Activated T-helper 9 cell treated with anti-CD3 and anti-CD28 coated beads, Interleukin-2, amount 50 U/mL, for 16 hours (primary cell): Measurements from ENCODE around the gene CDH18.
"Not testable (repeated sequence)": the region's sequence is repeated elsewhere in the genome, so short reads cannot be mapped to it uniquely, and the experiment has no call there.

Source experiments
- DNase-seq: peaks from one replicate; pipeline ENCODE4 v3.0.0-alpha.2; 2020; ENCODE audit warnings: low read depth

CDH18 gene

DNA sequence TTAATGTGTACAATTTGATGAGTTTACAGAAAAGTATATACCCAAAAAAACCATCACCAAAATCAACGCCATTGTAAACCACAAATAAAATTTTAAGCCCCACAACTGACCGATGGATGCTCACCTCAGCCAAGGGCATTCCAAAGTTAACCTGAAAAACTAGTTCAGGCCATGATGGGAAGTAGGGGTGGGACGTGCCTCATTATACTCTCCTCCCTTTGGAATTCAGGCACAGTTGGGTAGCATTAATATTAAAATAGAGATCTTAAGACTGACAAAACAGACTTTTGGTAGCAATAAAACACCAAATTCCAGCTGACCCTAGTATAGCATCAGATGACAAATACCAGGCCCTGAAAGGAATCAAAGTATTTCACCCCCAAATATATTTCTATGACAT, 129.0 kb downstream of the CDH18 start:
- DNase-seq: no peak

DNA sequence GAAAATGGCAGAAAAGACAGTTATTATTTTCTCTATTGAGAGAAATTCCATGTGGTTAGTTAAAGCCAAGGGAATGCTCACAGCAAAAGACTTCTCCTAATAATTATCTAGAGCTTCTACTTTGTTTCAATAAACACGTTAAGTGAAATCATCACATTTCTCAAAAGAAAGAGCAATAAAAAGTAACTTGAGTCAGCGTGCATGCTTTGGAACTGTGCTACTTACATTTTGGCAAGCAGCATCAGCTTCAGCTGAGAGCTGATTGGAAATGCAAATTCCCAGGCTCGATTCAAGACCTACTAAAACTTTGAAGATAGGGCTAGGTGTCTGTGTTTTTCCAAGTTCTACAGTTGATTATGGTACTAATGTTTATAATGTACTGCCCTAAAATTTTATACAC, 132.1 kb downstream of the CDH18 start:
- no peak for DNase-seq

DNA sequence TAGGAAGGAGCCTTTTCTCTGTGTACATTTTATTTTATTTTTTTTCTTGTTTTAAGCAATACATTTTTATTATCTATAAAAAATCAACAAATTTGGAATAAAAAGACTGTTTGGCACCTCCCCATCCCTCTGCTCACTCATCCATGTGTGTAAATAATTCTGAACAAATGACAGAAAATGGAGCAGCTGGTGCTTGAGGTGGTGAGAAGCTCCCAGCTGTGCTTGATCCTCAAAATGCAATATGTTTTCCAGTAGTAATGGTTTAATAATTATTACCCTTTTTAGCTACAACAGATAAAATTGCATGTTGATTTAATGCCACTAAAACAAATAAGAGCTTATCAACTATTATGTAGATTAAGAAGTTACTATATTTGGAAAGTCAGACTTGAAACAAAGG, 132.5 kb downstream of the CDH18 start:
- no peak for DNase-seq

DNA sequence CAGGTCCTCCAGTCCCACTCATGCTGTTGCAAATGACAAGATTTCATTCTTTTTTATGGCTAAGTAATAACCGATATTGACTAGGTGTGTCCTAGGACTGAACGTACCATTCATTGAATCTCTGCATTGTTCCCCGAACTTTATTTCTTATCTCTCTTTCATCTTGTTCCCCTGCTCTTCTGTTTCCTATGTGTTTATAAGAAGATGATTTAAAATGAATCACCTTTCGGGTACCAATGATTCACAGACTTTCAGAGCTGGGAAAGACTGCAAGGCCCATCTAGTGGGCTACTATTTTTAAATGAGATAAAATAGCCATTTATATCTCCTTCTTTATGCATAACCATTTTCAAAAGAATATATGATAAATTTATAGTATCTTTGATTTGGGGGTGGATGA, 133.0 kb downstream of the CDH18 start:
- DNase-seq: no peak

DNA sequence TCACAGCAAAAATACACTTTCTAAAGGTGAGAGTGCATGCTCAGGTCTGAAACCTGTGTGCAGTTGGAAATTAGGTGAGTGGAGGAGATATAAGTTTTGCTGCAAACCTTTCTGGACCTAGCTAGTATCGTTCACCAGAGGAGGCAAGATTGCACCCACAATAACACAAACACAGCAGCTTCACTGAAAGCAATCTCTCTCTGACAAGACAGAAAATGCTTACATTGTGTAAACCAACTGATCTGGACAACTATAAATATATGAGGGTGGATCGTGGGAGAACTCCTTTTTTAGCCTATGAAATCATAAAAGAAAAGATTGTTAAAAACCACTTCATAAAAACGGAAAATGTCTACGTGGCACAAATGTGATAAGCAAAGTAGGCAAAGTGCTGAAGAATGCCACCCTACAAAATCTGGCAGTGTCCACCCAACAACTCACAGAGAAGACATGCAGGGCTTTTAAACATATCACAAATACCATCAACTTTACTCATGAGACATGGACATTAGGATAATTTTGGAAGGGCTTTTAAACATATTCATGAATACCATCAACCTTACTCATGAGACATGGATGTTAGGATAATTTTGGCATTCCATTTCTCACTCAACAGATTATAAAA, 134.3 kb downstream of the CDH18 start:
- DNase-seq: no peak

DNA sequence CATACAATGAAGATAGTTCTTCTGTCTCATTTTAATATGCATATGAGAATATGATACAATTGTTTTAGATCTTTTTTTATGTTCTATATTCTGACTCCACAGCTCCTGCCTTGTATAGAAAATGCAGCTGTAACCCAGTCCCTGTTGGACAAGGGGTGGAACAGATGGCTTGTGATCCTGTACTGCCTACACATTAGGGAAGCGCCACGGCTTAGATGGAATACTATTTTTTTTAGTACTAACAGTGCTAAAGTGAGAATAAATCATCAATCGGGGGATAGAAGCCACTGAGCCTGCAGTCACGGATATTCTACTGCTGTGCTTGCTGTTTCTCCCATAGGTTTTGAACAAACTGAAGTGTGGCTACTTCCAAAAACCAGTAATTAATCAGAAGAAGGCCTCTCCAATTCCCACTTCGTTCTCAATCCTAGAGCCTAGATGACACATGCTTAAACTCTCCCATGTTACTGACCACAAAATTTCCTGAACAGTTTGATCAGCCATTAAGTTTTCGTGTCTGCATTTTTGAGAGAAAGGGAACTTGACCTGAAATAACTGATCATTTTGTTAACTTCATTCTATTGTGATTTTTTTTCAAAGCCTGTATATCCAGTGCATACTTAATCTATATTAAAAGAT, 150.3 kb downstream of the CDH18 start:
- no peak for DNase-seq

DNA sequence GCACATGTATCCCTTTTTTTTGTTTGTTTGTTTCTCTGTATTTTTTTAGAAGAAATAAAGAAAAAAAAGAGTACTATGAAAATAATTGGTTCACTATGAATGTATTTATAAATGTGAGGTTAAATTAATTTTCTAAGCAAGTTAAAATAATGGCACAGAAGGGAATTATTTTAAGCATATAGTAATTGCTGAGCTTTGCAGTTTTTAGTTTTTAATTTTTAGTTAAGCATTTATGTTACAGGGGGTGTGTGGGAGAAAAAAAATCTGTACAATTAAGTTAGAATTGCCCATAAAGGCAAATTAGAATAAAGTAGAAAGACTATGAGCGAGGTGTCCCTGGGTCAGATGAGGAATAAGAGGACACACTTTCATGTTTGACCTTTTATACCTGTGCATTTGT, 152.6 kb downstream of the CDH18 start:
- DNase-seq: no peak

DNA sequence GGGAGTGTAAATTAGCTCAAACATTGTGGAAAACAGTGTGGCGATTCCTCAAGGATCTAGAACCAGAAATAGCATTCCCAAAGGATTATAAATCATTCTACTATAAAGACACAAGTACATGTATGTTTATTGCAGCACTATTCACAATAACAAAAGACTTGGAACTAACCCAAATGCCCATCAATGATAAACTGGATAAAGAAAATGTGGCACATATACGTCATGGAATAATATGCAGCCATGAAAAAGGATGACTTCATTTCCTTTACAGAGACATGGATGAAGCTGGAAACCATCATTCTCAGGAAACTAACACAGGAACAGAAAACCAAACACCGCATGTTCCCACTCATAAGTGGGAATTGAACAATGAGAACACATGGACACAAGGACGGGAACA, 175.3 kb downstream of the CDH18 start:
- DNase-seq: not testable (repeated sequence)

DNA sequence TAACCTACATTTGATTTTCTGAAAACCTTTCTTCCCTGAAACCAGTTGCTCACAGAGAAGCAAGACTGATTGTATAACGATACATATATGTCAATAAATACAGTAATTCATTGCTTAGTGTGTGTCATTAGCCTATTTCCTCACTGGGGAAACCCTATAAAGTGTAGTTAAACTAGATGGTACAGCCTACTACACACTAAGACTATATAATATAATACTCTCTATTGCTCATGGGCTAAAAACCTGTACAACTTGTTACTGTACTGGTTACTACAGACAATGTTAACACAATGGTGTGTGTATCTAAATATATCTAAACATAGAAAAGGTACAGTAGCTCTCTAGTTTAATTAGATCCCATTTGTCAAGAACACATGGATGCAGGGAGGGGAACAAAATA, 181.2 kb downstream of the CDH18 start:
- DNase-seq: no peak

DNA sequence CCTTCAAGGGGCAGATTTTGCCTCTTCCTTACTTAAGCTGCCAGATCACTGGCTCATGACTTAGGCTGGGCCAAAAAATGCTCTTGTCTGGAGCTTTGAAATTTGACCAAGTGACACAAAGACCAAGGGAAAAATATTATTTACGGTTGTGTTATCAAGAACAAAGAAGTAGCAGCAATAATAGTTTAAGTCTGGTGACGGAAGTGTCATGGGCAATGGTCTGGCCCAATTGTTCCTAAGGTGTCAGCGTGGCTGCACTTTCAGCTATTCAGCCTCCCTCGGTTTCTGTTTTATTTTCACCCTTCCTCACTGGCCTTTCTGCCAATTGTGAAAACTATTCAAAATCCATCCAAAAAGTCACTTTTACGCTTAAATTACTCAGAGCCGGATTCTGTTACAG, 185.3 kb downstream of the CDH18 start:
- no peak for DNase-seq

DNA sequence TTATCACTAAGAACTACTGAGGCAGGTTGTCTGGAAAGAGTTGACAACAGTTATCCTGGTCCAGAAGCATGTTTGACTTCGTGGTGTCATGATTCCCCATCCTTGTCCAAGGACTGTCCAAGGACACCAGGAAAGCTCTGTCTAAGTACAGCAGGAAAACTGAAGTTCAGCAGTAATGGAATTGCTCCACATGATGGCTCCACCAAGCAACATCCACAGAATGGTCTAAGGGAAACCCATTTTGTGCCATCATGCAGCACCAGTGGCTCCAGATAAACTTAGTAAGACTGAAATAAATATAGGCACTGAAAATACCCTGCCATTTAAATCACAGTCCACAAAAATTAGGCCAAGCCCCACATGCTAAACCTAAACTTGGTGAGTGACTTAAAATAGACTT, 192.8 kb downstream of the CDH18 start:
- DNase-seq: no peak

DNA sequence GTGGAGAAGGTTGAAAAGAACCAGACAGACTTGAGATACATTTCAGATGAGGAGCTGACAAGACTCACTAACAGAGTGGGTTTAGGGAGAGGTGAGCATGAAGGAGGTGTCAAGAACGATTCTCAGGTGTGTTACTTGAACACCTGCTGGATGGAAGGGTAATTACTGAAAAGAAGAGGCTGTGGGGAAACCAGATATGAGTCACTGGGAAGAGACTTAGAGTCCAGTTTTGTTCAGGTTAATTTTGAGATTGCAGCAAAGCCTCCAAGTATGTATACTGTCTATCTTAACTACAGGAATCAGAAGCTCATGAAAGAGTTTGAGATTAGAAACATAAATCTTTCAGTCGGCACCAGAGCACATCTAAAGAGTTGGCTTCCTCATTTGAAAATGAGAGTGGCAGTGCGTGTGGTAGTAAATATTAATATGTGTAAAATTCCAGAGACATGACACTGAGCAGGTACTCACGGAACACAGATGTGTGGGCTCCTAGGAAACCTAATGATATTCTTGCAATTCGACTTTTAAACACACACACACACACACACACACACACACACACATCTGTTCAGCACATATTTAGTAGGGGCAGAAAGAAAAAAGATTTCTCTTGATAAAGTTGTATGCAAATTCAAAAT, 197.1 kb downstream of the CDH18 start:
- no peak for DNase-seq

DNA sequence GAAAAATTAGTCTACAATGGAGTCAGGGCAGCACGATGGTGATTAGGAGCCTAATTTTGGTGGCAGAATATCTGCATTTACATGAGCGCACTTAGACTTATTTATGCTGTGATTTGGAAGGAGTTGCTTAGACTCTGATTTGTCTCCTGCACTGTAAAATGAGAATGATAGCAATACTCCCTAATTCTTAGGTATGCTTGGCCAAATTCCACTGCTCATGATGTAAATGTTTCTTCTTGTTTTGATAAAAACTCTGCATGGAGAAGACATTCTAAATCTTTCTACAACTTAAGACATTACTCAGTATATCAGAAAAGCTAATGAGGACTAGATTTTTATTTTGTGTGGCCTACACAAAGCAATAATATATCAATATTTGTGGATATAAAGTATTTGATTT, 205.4 kb downstream of the CDH18 start:
- DNase-seq: no peak

DNA sequence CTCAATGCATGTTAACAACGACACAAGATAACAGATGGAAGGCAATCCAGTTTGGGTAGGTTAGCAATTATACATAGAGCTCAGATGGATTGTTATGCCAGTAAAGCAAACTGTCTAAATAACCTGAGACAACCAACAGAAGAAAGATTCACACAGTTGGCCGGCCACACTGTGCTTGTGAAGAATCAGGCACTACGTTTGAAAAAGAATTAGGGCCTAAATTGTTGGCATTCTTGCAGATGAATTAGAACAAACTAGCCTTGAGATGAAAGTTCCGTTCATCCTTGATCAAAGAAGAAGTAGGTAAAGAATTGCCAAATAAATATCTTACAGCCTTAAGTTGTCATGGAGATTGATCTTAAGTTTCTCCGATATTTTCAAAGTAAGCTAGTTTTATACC, 210.6 kb downstream of the CDH18 start:
- DNase-seq: no peak

DNA sequence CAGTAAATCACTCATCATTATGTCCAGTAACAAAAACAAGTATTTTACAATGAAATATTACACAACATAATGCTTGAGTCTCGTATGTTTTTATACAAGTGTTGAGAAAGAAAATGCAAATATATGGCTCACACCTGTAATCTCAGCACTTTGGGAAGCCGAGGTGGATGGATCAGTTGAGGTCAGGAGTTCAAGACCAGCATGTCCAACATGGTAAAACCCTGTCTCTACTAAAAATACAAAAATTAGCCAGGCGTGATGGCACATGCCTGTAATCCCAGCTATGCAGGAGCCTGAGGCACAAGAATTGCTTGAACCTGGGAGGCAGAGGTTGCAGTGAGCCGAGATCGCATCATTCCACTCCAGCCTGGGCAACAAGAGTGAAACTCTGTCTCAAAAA, 211.1 kb downstream of the CDH18 start:
- not testable (repeated sequence) for DNase-seq

DNA sequence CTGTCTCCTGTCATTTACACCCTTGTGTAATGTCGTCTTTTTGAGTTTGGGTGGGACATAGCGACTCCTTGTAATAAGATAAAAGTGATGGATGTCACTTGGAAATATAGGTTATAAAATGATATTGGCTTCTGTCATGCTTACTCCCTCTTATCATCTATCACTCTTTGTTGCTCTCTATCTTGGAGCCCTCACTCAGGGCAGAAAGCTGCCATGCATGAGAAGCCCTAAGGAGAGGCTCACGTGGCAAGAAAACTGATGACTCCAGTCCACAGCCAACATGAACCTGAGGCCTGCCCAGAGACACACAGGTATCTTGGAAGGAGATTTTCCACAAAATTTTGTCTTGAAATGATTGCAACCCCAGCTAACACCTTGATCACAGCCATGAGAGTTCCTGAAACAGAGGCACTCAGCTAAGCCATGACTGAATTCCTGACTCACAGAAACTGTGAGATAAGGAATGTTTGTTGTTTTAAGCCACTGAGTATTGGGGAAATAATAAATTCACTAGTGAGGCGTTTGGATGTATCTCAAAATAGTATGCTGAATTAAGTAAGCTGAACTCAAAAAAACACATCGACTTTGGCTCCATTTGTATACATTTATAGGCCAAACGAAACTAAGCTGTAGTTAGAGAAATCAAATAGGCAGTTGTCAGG, 216.7 kb downstream of the CDH18 start:
- DNase-seq: no peak

DNA sequence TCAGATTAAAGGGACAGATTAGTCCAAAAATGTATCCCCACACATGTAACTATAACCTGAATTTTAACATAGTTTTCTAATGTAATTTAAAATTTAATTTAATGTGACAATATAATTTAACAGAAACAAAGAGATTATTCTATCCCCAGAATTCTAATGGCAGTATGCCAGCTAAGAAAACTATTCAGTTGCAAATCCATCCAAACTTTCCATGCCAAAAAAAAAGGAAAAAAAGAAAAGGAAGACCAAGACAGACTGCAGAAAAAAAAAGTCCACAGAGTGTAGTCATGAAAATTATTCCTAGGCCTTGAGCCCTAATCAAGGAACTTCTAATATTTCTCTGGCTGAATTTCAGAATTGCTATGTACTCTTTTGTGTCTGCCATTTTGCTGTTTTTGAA, 217.6 kb downstream of the CDH18 start:
- no peak for DNase-seq

DNA sequence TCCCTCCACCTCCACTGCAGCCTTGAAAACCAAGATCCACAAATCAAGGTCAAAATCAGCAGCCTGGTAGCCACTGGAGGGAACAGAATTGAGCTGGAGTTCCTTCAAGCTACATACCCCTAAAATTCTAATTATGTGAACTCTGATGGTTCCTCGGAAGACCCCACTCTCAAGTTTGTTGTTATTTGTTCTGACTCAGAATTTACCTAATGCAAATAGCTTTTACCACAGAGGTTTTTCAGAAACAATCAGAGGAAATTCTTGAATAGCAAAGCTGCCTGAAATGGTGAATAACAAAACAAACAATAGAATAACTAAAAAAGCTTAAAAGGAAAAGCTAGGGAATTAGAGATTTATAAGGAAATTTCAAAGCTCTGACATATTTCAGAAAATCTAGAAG, 220.0 kb downstream of the CDH18 start:
- DNase-seq: no peak

DNA sequence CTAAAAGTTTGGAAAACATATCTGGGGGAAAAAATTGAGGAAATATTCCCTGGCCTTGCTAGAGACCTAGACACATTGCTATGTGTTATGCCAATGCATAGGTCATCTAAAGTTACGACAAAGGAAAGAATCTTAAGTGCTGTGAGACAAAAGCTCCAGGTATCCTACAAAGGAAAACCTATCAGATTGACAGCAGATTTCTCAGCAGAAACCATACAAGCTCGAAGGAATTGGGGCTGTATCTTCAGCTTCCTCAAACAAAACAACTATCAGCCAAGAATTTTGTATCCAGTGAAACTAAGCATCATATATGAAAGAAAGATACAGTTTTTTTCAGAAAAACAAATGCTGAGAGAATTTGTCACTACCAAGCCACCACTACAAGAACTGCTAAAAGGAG, 234.4 kb downstream of the CDH18 start:
- no peak for DNase-seq

DNA sequence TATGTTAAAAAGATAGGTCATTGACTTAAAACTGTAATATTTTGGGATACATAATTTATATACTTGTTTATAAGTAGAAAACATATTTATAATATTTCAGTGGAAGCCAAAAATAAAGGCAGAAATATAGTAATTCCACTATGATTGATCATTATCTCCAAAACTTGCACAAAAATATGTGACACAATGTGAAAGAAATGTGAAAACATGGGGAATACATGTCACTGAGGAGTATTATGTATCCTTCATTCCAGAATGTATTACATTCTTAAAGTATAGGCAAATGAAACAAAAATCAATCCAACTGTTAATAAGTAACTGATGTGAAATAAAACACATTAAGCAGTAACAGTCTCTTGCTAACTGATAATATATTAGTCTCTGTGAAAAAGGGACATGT, 236.7 kb downstream of the CDH18 start:
- DNase-seq: no peak

DNA sequence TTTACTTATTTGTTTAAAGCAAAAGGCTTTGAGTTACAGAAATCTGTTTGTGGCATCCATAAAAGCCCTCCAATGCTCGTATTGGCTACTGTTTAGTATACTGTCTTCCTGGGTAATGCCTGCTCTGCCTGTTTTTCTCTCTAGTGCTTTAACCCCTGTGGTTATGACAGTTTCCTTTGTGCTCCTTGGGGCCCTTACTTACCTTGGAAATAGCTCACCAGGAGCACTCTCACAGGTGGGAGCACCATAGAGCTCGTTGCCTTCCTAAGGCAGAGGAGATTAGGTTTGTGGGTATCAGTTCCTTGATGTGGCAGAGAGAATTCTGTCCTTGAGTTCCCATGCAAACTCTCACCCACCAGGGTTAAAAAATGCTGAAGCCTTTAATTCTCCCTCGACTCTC, 242.8 kb downstream of the CDH18 start:
- no peak for DNase-seq

DNA sequence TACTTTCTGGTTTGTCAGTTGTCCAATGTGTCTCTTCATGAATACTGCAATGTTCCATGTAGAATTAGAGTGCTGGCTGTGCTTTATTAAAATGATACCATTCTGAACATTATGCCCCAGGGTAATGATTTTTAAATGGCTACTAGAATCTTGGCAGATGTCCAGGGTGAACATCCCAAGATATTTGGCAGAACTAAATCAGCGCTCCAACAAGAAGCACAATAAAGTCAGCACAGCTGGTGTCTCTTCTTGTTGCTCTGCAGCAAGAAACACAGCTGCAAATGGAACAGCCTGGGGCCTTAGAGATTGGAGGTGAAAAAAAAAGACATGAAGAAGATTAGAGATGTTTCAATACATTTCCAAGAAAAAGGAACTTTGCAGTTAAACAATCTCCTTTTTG, 248.3 kb downstream of the CDH18 start:
- no peak for DNase-seq

DNA sequence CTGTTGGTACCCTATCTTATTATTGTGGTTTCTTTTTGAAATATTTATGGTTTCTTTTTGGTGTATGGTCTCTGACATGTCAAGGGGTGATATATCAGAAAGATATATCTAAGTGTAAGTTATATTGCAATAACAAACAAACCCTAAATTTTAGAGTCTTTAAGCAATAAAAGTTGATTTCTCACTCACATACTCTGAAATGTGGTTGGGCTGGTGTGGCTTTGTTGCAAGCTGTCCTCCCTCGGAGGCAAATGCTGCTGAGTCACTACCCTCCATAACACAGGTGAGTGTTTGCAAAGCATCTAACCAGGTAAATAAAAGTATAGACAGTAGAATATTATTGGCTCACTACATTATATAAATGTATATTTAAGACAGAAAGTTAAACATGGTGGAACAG, 253.2 kb downstream of the CDH18 start:
- DNase-seq: no peak
